AG20443 (cell line): ENCODE data around the gene PTGES.

ENCODE experiments used
- DNase-seq: peaks from one replicate; pipeline ENCODE4 v3.0.0; 2012; ENCODE audit warnings: low spot score, mixed read lengths

The PTGES gene

DNA sequence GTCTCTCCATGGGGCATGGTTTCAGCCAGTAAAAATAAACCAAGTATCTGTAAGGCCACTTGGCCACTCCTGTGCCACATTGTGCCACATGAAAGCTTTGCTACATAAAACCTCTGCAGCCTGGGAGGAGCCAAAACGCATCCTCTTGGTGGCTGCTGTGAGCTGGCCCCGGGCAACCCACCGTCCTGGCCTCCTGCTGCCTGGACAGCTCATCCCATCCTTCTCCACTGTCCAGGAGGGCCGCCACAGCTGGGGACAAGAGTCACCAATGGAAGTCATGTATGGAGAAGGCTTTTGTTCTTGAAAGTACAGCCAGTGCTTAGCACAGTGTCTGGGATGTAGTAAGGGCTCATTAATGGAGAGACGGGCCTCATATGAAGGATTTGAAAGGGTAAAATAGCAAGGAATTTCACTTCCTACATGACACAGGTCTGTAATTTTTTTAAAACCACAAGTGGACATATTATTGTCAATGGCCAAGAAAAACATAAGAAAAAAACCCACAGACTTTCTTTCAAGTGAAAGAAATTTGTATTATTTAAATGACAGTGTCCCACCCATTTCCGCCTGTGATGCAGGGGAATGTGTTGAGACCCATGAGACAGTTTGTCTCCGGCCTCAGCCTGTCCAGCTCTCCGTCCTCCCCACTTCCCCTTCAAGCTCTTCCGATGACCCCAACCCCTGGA is 6.6 kb downstream of the PTGES start:
- no peak for DNase-seq

DNA sequence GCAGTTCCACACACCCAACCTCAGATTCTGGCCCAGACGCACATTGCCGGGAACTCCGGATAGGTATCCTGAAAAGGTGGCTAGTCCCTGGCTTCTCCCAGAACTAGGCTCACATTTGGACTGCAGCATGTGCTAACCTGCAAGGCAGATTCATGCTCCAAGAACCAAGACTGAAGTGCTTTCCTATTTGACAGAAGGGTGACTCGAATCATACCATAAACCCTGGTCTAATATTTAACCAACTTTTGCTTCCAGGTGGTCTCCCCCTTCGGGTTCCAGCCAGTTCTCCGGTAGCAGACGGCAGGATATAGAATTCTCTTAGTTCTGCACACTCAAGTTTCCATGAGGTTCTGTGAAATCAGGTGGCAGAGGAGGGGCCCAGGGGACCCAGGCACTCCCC is 7.6 kb downstream of the PTGES start:
- DNase-seq: no peak

- no peak for DNase-seq
These were observed 12.0 kb downstream of the PTGES start for GRCh38 chr9:129740666-129741464.

- DNase-seq: no peak
These were observed 12.7 kb downstream of the PTGES start for GRCh38 chr9:129740174-129740573.

DNA sequence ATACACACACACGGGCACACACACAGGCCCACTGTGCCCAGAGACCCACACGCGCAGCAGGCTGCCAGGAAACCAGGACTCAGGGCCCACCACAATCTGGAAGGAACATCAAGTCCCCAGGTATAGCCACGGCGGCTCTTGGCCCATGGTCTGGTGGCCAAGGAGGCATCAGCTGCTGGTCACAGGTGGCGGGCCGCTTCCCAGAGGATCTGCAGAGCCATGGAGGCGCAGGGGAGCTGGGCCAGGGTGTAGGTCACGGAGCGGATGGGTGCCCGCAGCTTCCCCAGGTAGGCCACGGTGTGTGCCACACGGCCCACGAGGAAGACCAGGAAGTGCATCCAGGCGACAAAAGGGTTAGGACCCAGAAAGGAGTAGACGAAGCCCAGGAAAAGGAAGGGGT is 13.4 kb downstream of the PTGES start:
- no peak for DNase-seq

GRCh38 chr9:129737479-129738274 is 15.2 kb downstream of the PTGES start:
- DNase-seq: peak; percentile 88

DNA sequence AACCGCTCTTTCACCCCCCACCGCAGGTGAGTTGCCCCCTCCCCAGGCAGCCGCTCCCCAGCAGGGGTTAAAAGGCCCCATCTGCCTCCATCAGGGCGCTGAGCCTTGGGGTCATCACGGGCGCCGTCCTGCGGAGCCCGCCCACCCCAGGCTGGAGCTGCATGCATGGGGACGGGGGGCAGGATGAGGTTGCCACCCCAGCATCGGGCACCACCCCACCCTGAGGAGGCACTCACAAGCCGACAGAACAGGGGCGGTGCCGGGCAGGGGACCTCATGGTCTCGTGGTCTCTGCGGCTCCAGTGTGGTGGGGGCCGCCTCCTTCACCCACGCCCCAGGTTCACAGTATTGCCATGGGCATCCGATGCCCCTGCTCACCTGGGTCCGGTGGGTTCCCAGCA is 16.5 kb downstream of the PTGES start:
- no peak for DNase-seq

DNA sequence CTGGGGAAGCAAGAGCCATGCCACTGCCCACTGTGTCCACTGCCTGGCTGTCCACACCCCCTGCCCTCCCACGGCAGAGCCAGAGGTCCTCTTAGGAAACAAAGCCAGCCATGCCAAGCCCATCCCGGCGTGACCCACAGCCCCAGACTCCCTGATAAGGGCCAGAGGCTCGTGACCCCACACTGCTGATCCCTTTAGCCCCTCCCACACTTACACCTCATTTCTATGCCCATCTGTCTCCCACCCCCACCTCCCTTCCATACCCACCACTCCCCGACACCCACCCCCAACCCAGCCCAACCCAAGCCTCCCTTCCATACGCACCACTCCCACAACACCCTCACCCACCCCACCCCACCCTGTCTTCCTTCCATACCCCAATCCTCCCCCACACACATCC is 17.3 kb downstream of the PTGES start:
- DNase-seq: no peak

DNA sequence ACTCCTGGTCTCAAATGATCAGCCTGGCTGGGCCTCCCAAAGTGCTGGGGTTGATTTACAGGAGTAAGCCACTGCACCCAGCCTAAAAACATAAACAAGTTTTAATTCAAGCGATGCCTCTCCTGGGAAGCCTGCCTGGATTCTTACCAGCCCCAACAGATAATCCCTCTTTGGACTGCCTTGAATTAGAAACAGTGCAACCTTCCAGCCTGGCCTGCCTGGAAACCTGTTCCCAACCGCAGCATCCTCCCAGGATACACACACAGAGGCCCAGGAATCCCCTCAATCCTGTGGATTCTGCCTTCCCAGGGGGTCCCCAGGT is 19.2 kb downstream of the PTGES start:
- DNase-seq: no peak

GRCh38 chr9:129732946-129733631 is 19.8 kb downstream of the PTGES start:
- no peak for DNase-seq

- DNase-seq: no peak
These were observed 20.7 kb downstream of the PTGES start for GRCh38 chr9:129732100-129732499.

GRCh38 chr9:129731477-129732085 is 21.3 kb downstream of the PTGES start:
- no peak for DNase-seq

GRCh38 chr9:129728744-129729143 is 24.1 kb downstream of the PTGES start:
- no peak for DNase-seq

- DNase-seq: peak; percentile 94
These were observed 26.3 kb downstream of the PTGES start for GRCh38 chr9:129726322-129727160.

DNA sequence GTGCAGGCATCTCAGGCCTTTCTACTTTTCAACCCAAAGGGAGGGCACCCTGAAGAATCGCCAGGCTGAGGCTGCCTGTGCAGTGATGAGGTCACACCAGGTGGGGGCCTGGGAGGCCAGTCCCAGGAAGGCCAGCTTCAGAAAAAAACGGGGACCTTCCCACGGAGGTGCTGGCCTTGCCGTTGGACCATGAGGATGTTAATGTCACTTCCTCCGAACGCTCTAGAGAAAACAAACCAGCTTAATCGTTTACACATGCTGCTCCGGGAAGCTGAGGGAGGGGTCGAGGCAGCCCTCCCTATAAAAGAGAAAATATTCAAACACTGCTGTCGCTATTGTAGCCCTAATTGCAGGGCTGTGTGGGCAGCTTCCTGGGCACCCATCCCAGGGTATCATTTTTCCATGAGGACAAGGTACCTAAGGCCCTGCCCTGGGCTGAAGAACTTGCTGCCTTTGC is 27.0 kb downstream of the PTGES start:
- peak; percentile 51 for DNase-seq

- no peak for DNase-seq
These were observed 28.2 kb downstream of the PTGES start for GRCh38 chr9:129724456-129725190.

GRCh38 chr9:129722913-129723312 is 29.9 kb downstream of the PTGES start:
- DNase-seq: no peak

- DNase-seq: no peak
These were observed 31.8 kb downstream of the PTGES start for GRCh38 chr9:129720865-129721545.

DNA sequence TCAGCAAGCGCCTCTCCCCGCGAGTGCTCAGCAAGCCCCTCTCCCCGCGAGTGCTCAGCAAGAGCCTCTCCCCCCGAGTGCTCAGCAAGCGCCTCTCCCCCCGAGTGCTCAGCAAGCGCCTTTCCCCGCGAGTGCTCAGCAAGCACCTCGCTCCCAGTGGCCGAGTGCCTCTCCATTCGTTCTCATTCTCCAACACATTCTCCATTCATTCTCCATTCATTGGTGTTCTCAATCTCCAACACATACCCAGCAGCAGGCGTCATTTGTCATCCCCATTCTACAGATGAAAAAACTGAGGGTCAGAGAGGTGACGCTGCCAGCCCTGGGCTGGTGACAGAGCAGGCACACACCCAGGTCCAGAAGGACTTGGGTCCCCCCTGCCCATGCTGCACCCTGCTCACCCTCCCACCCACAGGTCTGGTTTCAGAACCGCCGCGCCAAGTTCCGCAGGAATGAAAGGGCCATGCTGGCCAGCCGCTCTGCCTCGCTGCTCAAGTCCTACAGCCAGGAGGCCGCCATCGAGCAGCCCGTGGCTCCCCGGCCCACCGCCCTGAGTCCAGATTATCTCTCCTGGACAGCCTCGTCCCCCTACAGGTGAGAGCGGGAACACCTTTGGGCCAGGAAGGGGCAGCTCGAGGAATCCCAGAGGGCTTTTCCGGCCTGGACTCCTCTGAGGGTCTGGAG is 32.5 kb downstream of the PTGES start:
- DNase-seq: no peak
